NCI-H2227 (cell line): ENCODE data around the gene COA1.

Experiments
- DNase-seq: peaks from one replicate; lab custom pipeline; 2025; ENCODE audit not compliant: unreplicated experiment; lab: John Stamatoyannopoulos, UW

COA1 gene

GRCh38 chr7:43656997-43657396, 72.3 kb downstream of the COA1 start:
- no peak for DNase-seq

- no peak for DNase-seq
These were observed 73.7 kb downstream of the COA1 start for GRCh38 chr7:43655584-43655983.

GRCh38 chr7:43653891-43654504, 75.3 kb downstream of the COA1 start:
- DNase-seq: no peak

- no peak for DNase-seq
These were observed 75.9 kb downstream of the COA1 start for GRCh38 chr7:43653466-43653865.

- no peak for DNase-seq
These were observed 77.0 kb downstream of the COA1 start for GRCh38 chr7:43652364-43652763.

- DNase-seq: no peak
These were observed 78.8 kb downstream of the COA1 start for GRCh38 chr7:43650457-43651052.

- no peak for DNase-seq
These were observed 79.5 kb downstream of the COA1 start for GRCh38 chr7:43649755-43650274.

- DNase-seq: no peak
These were observed 80.6 kb downstream of the COA1 start for GRCh38 chr7:43648473-43649406.

GRCh38 chr7:43647673-43648472, 81.5 kb downstream of the COA1 start:
- no peak for DNase-seq

- peak; percentile 31 for DNase-seq
These were observed 82.0 kb downstream of the COA1 start for GRCh38 chr7:43647339-43647672.

GRCh38 chr7:43646603-43647338, 82.6 kb downstream of the COA1 start:
- peak; percentile 39 for DNase-seq

GRCh38 chr7:43645699-43646226, 83.6 kb downstream of the COA1 start:
- DNase-seq: no peak

- no peak for DNase-seq
These were observed 85.5 kb downstream of the COA1 start for GRCh38 chr7:43643846-43644245.

GRCh38 chr7:43642897-43643630, 86.3 kb downstream of the COA1 start:
- no peak for DNase-seq

- DNase-seq: peak; percentile 18
These were observed 88.6 kb downstream of the COA1 start for GRCh38 chr7:43640679-43641078.

GRCh38 chr7:43639858-43640491, 89.3 kb downstream of the COA1 start:
- peak; percentile 36 for DNase-seq

- no peak for DNase-seq
These were observed 92.1 kb downstream of the COA1 start for GRCh38 chr7:43637114-43637806.

GRCh38 chr7:43636093-43636492, 93.2 kb downstream of the COA1 start:
- no peak for DNase-seq
